Heart left ventricle (tissue), 16 donors: ENCODE data around the gene UVSSA. TPM values are rescaled to one million over a fixed set of nuclear protein-coding genes. Genes with fewer than 3 reads are reported as not detected.

Experiments
- ATAC-seq, 4 donors: fragments of 200-7000 bp; cut with Tn5 transposase; one replicate each; pipeline ENCODE4 v1.9.1; 2020 to 2022; ENCODE audit warnings: moderate library complexity in 4 of 4, mild to moderate bottlenecking in 3 of 4, moderate number of reproducible peaks in 1 of 4
- DNase-seq, 5 donors: peaks; one replicate each; pipeline ENCODE4 v3.0.0-alpha.2; 2020
- H3K27ac ChIP-seq, 12 donors: fragments of 200-600 bp; sonication (generic) in 4 of 12; one replicate each; pipeline versions ENCODE4 v1.5.0 to v1.8.0; 2016 to 2022; ENCODE audit warnings: mild to moderate bottlenecking in 2 of 12
- H3K27me3 ChIP-seq, 9 donors: fragments of 200-600 bp; sonication (generic) in 2 of 9; one replicate each; pipeline versions ENCODE4 v1.5.1 to v1.8.0; 2016 to 2022; ENCODE audit warnings: mild to moderate bottlenecking in 3 of 9
- H3K36me3 ChIP-seq, 9 donors: fragments of 200-600 bp; sonication (generic) in 2 of 9; one replicate each; pipeline versions ENCODE4 v1.5.0 to v1.8.0; 2018 to 2022; ENCODE audit warnings: mild to moderate bottlenecking in 2 of 9
- H3K4me1 ChIP-seq, 12 donors: fragments of 200-600 bp; sonication (generic) in 4 of 12; one replicate each; pipeline versions ENCODE4 v1.5.0 to v1.8.0; 2016 to 2022; ENCODE audit warnings: mild to moderate bottlenecking in 3 of 12
- H3K4me3 ChIP-seq, 12 donors: fragments of 200-600 bp; sonication (generic) in 4 of 12; one replicate each; pipeline versions ENCODE4 v1.5.0 to v1.8.0; 2017 to 2022; ENCODE audit warnings: mild to moderate bottlenecking in 9 of 12, moderate library complexity in 4 of 12
- H3K9me3 ChIP-seq, 12 donors: fragments of 200-600 bp; sonication (generic) in 4 of 12; one replicate each; pipeline versions ENCODE4 v1.5.0 to v1.8.0; 2016 to 2022; ENCODE audit warnings: mild to moderate bottlenecking in 1 of 12
- CTCF ChIP-seq, 12 donors: fragments of 200-600 bp; sonication (generic) in 4 of 12; IDR thresholded peaks; one replicate each; pipeline versions ENCODE4 v1.5.0 to v1.8.0; 2018 to 2022; ENCODE audit warnings: antibody characterized with exemption in 12 of 12, mild to moderate bottlenecking in 5 of 12
- POLR2A ChIP-seq, 2 donors: fragments of 450-650 bp; IDR thresholded peaks; one replicate each; pipeline ENCODE4 v1.6.1; 2017; ENCODE audit warnings: antibody characterized with exemption in 2 of 2, mild to moderate bottlenecking in 2 of 2, moderate library complexity in 2 of 2
- WGBS, 4 donors: extraction: QIAGEN DNeasy Blood & Tissue Kit in 2 of 4; methylation state at CpG; one replicate each; pipeline versions ENCODE4 v1.1.5 to v1.1.7; 2013 to 2018; 5-methylcytosine and 5-hydroxymethylcytosine counted together
- intact Hi-C, 10 donors: fragments of 100-400 bp; cut with DNase I; formaldehyde crosslinking; loops; one replicate each; pipeline versions ENCODE4 v1.11.1 to v1.14.2; 2022
- polyA plus RNA-seq, 2 donors: library from polyadenylated mRNA; stranded (reverse); fragments of 200-250 nt; gene quantifications; one replicate each; pipeline ENCODE4 v1.2.3, GENCODE V29; 2013
- total RNA-seq, 9 donors: library from RNA; depleted of rRNA in 2 of 9; stranded (reverse); fragments of >200 nt in 2 of 9; fragmentation: NEBNext Ultra II Directional in 3 of 9; extraction: Animal tissue kit (Norgen Biotek cat#: 25700) in 3 of 9; gene quantifications; one replicate each; pipeline versions ENCODE4 v1.1.0 to v1.2.4, GENCODE V29; 2016 to 2023
- donor health status: ischemic (EF 13 %, LVEDD 7.1; RV severe dilation, severe dysfunction).
- donor health status: healthy with polysubstance abuse.
- donor health status: DM: no; HTN: yes; CAD: no.
- donor health status: DM: no; HTN: no; CAD: no.
- donor health status: ischemic (EF 25% LVEDD 6.9; RV normal size, moderate dysfunction).
- donor health status: ischemic (EF 25% LVEDD 5.7; RV mildly dilated, moderate dysfunction).
- donor health status: healthy.
- donor health status: DM: yes; HTN: yes; CAD: no.
- donor health status: ischemic (EF 35%, LVEDD 5.7; RV mildly dilated, moderate dysfunction).
- donor health status: nonischemic (EF 11% LVEDD 7.7; RV severe dilation, severe dysfunction).
- donor health status: DM: yes; HTN: yes; CAD: no.
- donor health status: PGD.
- donor health status: ischemic (EF 29% LVEDD 5.4; RV normal size, mild dysfunction).
- donor health status: nonischemic (EF 23%, LVEDD 6.1; RV moderate dilation, normal function).

The UVSSA gene
- total and polyA plus RNA-seq, 11 donors = 4.7 to 14.2 (median 6.7) TPM

- Histone ChIP-seq H3K27ac (peak overlapping the region in 3 of 12 donors; percentile 99 to 100 (median 99)), H3K4me3 (no peak overlapping the region), H3K27me3 (no peaks in the 10 kb centered on the region), H3K36me3 (peaks cover 0 to 33% (median 17%) of the 10 kb centered on the region in 9 donors), H3K4me1 (peaks cover 0 to 31% (median 21%) of the 10 kb centered on the region in 12 donors), H3K9me3 (no peaks in the 10 kb centered on the region)
- 93 to 95% (median 94%) methylated on average over 25 of the region's 25 CpGs for WGBS, 4 donors
- intact Hi-C loops = loop anchor here in 5 of 10 donors (5.0 to 10.0 kb wide), 5 partner anchors 96 to 364 kb away; partner anchors contain the start of genes SLBP (in 2 of the 5) and CTBP1 (in 1 of the 5)
- TF ChIP-seq POLR2A (IDR thresholded peaks at IDR 0.05) = no peak
- no peak for TF ChIP-seq CTCF (IDR thresholded peaks at IDR 0.05)
- DNase-seq (no peak), ATAC-seq (no peak)
These were observed 1.7 kb downstream of the UVSSA start for GRCh38 chr4:1348746-1349145.

- Histone ChIP-seq H3K4me3 (no peak overlapping the region), H3K36me3 (peaks cover 0 to 39% (median 17%) of the 10 kb centered on the region in 9 donors), H3K9me3 (no peaks in the 10 kb centered on the region), H3K4me1 (peaks cover 0 to 31% (median 21%) of the 10 kb centered on the region in 12 donors), H3K27me3 (no peaks in the 10 kb centered on the region), H3K27ac (peak overlapping the region in 1 of 12 donors; percentile 39)
- intact Hi-C loops = loop anchor here in 9 of 10 donors (2.0 to 10.0 kb wide), 10 partner anchors 62 to 375 kb away; partner anchors contain the start of genes TACC3 (in 6 of the 9), TMEM129 (in 6 of the 9), SLBP (in 2 of the 9) and CTBP1 (in 1 of the 9)
- ATAC-seq (no peak), DNase-seq (no peak)
- TF ChIP-seq CTCF (IDR thresholded peaks at IDR 0.05) (no peak), POLR2A (IDR thresholded peaks at IDR 0.05) (no peak)
- WGBS, 4 donors = 91 to 95% (median 93%) methylated on average over 28 to 29 of the region's 29 CpGs
These were observed 2.6 kb downstream of the UVSSA start for GRCh38 chr4:1349359-1350168.

- ATAC-seq (no peak), DNase-seq (no peak)
- 90 to 96% (median 94%) methylated on average over 4 to 5 of the region's 5 CpGs for WGBS, 4 donors
- Histone ChIP-seq H3K36me3 (peaks cover 0 to 45% (median 17%) of the 10 kb centered on the region in 9 donors), H3K4me1 (peaks cover 0 to 29% (median 20%) of the 10 kb centered on the region in 12 donors), H3K4me3 (no peak overlapping the region), H3K27ac (no peak overlapping the region), H3K9me3 (no peaks in the 10 kb centered on the region), H3K27me3 (no peaks in the 10 kb centered on the region)
- no peak for TF ChIP-seq POLR2A (IDR thresholded peaks at IDR 0.05)
- no peak for TF ChIP-seq CTCF (IDR thresholded peaks at IDR 0.05)
- intact Hi-C loops = loop anchor here in 7 of 10 donors (2.0 to 10.0 kb wide), 5 partner anchors 63 to 375 kb away; partner anchors contain the start of genes TACC3 (in 6 of the 7), TMEM129 (in 6 of the 7) and MAEA (in 1 of the 7)
These were observed 3.1 kb downstream of the UVSSA start for GRCh38 chr4:1350169-1350520.
